ENCODE results near the gene POLR3G.

POLR3G gene

GRCh38 chr5:90550963-90551362, 76.3 kb downstream of the POLR3G start:
- DNase-seq (ENCODE audit: low read depth in 2 of 2): no peak

- DNase-seq (ENCODE audit: low read depth in 2 of 2): no peak
Measured at GRCh38 chr5:90551376-90551775, 76.7 kb downstream of the POLR3G start.

- no peak for DNase-seq (ENCODE audit: low read depth in 2 of 2)
Measured at GRCh38 chr5:90553711-90554110, 79.0 kb downstream of the POLR3G start.

GRCh38 chr5:90554358-90555006, 79.8 kb downstream of the POLR3G start:
- DNase-seq (ENCODE audit: low read depth in 2 of 2): no peak

- no peak for DNase-seq (ENCODE audit: low read depth in 2 of 2)
Measured at GRCh38 chr5:90555666-90556065, 81.0 kb downstream of the POLR3G start.

GRCh38 chr5:90557391-90557790, 82.7 kb downstream of the POLR3G start:
- no peak for DNase-seq (ENCODE audit: low read depth in 2 of 2)

- DNase-seq (ENCODE audit: low read depth in 2 of 2): no peak
Measured at GRCh38 chr5:90557871-90558270, 83.2 kb downstream of the POLR3G start.

GRCh38 chr5:90558344-90559192, 83.9 kb downstream of the POLR3G start, which contains the start of gene ADGRV1:
Gene ADGRV1 (plus strand): TSS chr5:90558797. CDS start chr5:90558896, 99 bp downstream.
- DNase-seq (ENCODE audit: low read depth in 2 of 2): no peak

GRCh38 chr5:90560771-90561170, 86.1 kb downstream of the POLR3G start:
- DNase-seq (ENCODE audit: low read depth in 2 of 2): no peak

- DNase-seq (ENCODE audit: low read depth in 2 of 2): no peak
Measured at GRCh38 chr5:90561766-90562165, 87.1 kb downstream of the POLR3G start.

GRCh38 chr5:90562341-90562740, 87.7 kb downstream of the POLR3G start:
- no peak for DNase-seq (ENCODE audit: low read depth in 2 of 2)

- DNase-seq (ENCODE audit: low read depth in 2 of 2): no peak
Measured at GRCh38 chr5:90563108-90563507, 88.4 kb downstream of the POLR3G start.

Data from stimulated activated CD8-positive, alpha-beta memory T cell treated with anti-CD3 and anti-CD28 coated beads, Interleukin-7, amount 100 ng/mL, for 4 hours (primary cell).